ENCODE data around the gene COX7A2L. TPM values are rescaled to one million over a fixed set of nuclear protein-coding genes. Genes with fewer than 3 reads are reported as not detected.
"Not testable (repeated sequence)": the region's sequence is repeated elsewhere in the genome, so short reads cannot be mapped to it uniquely, and the experiment has no call there.

COX7A2L gene
- 151 TPM for polyA plus RNA-seq (2013)

GRCh38 chr2:42360890-42361727 lies at the start of gene COX7A2L:
TSS of gene COX7A2L (minus strand) at chr2:42361217. CDS start at chr2:42361161, 56 bp downstream.
- peak within 1 kb of the TSS; percentile 92 to 99 (median 96) for H3K4me3 ChIP-seq (ENCODE audit: control insufficient read depth in 1 of 7, extremely low read depth in 1 of 7, insufficient read depth in 4 of 7, low read depth in 2 of 7, low read length in 6 of 7)
- H3K27me3 ChIP-seq (replicated peaks in 2 of 5; ENCODE audit: control insufficient read depth in 4 of 5, insufficient read depth in 5 of 5, low read length in 4 of 5), result peaks cover 0 to 2% (median 0%) of the 10 kb centered on the region in 5 experiments
- ChIA-PET POLR2A (interaction anchor here (0.6 kb wide), 1 partner anchor 22 kb away, joined by 3 read pairs; no protein-coding TSS in a partner anchor), CTCF (interaction anchor here (1.0 kb wide), 1 partner anchor 323 kb away, joined by 3 read pairs; no protein-coding TSS in a partner anchor)
- H3K36me3 ChIP-seq (ENCODE audit: control insufficient read depth in 4 of 4, insufficient read depth in 4 of 4, low read length in 3 of 4), result peaks cover 0 to 2% (median under 1%) of the 10 kb centered on the region in 4 experiments
- peak; percentile 96 for DNase-seq
- H3K27ac ChIP-seq (ENCODE audit: insufficient read depth in 1 of 2, low read depth in 1 of 2, low read length in 2 of 2, poor library complexity in 1 of 2, severe bottlenecking in 2 of 2), result peak within 1 kb of the TSS; percentile 91 to 96
- peaks cover 22 to 31% (median 26%) of the 10 kb centered on the region in 4 experiments for H3K4me1 ChIP-seq (ENCODE audit: control extremely low read depth in 1 of 4, control insufficient read depth in 4 of 4, insufficient read depth in 4 of 4, low read length in 3 of 4)
- H3K9me3 ChIP-seq (ENCODE audit: control extremely low read depth in 1 of 5, control insufficient read depth in 4 of 5, insufficient read depth in 2 of 5, low read depth in 1 of 5, low read length in 4 of 5), result no peaks in the 10 kb centered on the region
- under 1% methylated on average over 59 of the region's 61 CpGs for WGBS (ENCODE audit: insufficient coverage)

- Histone ChIP-seq H3K4me3 (ENCODE audit: control insufficient read depth in 1 of 7, extremely low read depth in 1 of 7, insufficient read depth in 4 of 7, low read depth in 2 of 7, low read length in 6 of 7) (no peak overlapping the region), H3K27ac (ENCODE audit: insufficient read depth in 1 of 2, low read depth in 1 of 2, low read length in 2 of 2, poor library complexity in 1 of 2, severe bottlenecking in 2 of 2) (no peak overlapping the region), H3K27me3 (replicated peaks in 2 of 5; ENCODE audit: control insufficient read depth in 4 of 5, insufficient read depth in 5 of 5, low read length in 4 of 5) (no peaks in the 10 kb centered on the region), H3K9me3 (ENCODE audit: control extremely low read depth in 1 of 5, control insufficient read depth in 4 of 5, insufficient read depth in 2 of 5, low read depth in 1 of 5, low read length in 4 of 5) (no peaks in the 10 kb centered on the region), H3K4me1 (ENCODE audit: control extremely low read depth in 1 of 4, control insufficient read depth in 4 of 4, insufficient read depth in 4 of 4, low read length in 3 of 4) (no peaks in the 10 kb centered on the region), H3K36me3 (ENCODE audit: control insufficient read depth in 4 of 4, insufficient read depth in 4 of 4, low read length in 3 of 4) (no peaks in the 10 kb centered on the region)
- CTCF ChIA-PET, result no interaction called here
- 99% methylated on average over 8 of the region's 8 CpGs for WGBS (ENCODE audit: insufficient coverage)
- POLR2A ChIA-PET, result no interaction called here
- no peak for DNase-seq
Observed at GRCh38 chr2:42408009-42408408, 47.0 kb upstream of the COX7A2L start.

- Histone ChIP-seq H3K36me3 (ENCODE audit: control insufficient read depth in 4 of 4, insufficient read depth in 4 of 4, low read length in 3 of 4) (no peaks in the 10 kb centered on the region), H3K27ac (ENCODE audit: insufficient read depth in 1 of 2, low read depth in 1 of 2, low read length in 2 of 2, poor library complexity in 1 of 2, severe bottlenecking in 2 of 2) (no peak overlapping the region), H3K9me3 (ENCODE audit: control extremely low read depth in 1 of 5, control insufficient read depth in 4 of 5, insufficient read depth in 2 of 5, low read depth in 1 of 5, low read length in 4 of 5) (no peaks in the 10 kb centered on the region), H3K4me1 (ENCODE audit: control extremely low read depth in 1 of 4, control insufficient read depth in 4 of 4, insufficient read depth in 4 of 4, low read length in 3 of 4) (no peaks in the 10 kb centered on the region), H3K27me3 (replicated peaks in 2 of 5; ENCODE audit: control insufficient read depth in 4 of 5, insufficient read depth in 5 of 5, low read length in 4 of 5) (no peaks in the 10 kb centered on the region), H3K4me3 (ENCODE audit: control insufficient read depth in 1 of 7, extremely low read depth in 1 of 7, insufficient read depth in 4 of 7, low read depth in 2 of 7, low read length in 6 of 7) (no peak overlapping the region)
- ChIA-PET POLR2A (no interaction called here), CTCF (interaction anchor here (0.7 kb wide), 1 partner anchor 522 kb away, joined by 3 read pairs; no protein-coding TSS in a partner anchor)
- no peak for DNase-seq
- 97% methylated on average over 4 of the region's 6 CpGs for WGBS (ENCODE audit: insufficient coverage)
Observed at GRCh38 chr2:42407476-42407875, 46.5 kb upstream of the COX7A2L start.

GRCh38 chr2:42404676-42405075 lies 43.7 kb upstream of the COX7A2L start:
- Histone ChIP-seq H3K27me3 (replicated peaks in 2 of 5; ENCODE audit: control insufficient read depth in 4 of 5, insufficient read depth in 5 of 5, low read length in 4 of 5) (no peaks in the 10 kb centered on the region), H3K27ac (ENCODE audit: insufficient read depth in 1 of 2, low read depth in 1 of 2, low read length in 2 of 2, poor library complexity in 1 of 2, severe bottlenecking in 2 of 2) (no peak overlapping the region), H3K4me1 (ENCODE audit: control extremely low read depth in 1 of 4, control insufficient read depth in 4 of 4, insufficient read depth in 4 of 4, low read length in 3 of 4) (no peaks in the 10 kb centered on the region), H3K36me3 (ENCODE audit: control insufficient read depth in 4 of 4, insufficient read depth in 4 of 4, low read length in 3 of 4) (no peaks in the 10 kb centered on the region), H3K4me3 (ENCODE audit: control insufficient read depth in 1 of 7, extremely low read depth in 1 of 7, insufficient read depth in 4 of 7, low read depth in 2 of 7, low read length in 6 of 7) (no peak overlapping the region), H3K9me3 (ENCODE audit: control extremely low read depth in 1 of 5, control insufficient read depth in 4 of 5, insufficient read depth in 2 of 5, low read depth in 1 of 5, low read length in 4 of 5) (peaks cover 0 to 6% (median 3%) of the 10 kb centered on the region in 5 experiments)
- ChIA-PET POLR2A (interaction anchor here (1.0 kb wide), 1 partner anchor 8 kb away, joined by 3 read pairs; no protein-coding TSS in a partner anchor), CTCF (no interaction called here)
- 89% methylated on average over 2 of the region's 4 CpGs for WGBS (ENCODE audit: insufficient coverage)
- no peak for DNase-seq

- ChIA-PET CTCF (no interaction called here), POLR2A (no interaction called here)
Observed at GRCh38 chr2:42401773-42402172, 40.8 kb upstream of the COX7A2L start.

GRCh38 chr2:42398052-42398451 lies 37.0 kb upstream of the COX7A2L start:
- DNase-seq; H3K4me1 ChIP-seq (ENCODE audit: control extremely low read depth in 1 of 4, control insufficient read depth in 4 of 4, insufficient read depth in 4 of 4, low read length in 3 of 4); H3K36me3 ChIP-seq (ENCODE audit: control insufficient read depth in 4 of 4, insufficient read depth in 4 of 4, low read length in 3 of 4); H3K9me3 ChIP-seq (ENCODE audit: control extremely low read depth in 1 of 5, control insufficient read depth in 4 of 5, insufficient read depth in 2 of 5, low read depth in 1 of 5, low read length in 4 of 5); H3K27ac ChIP-seq (ENCODE audit: insufficient read depth in 1 of 2, low read depth in 1 of 2, low read length in 2 of 2, poor library complexity in 1 of 2, severe bottlenecking in 2 of 2); CTCF ChIA-PET; H3K4me3 ChIP-seq (ENCODE audit: control insufficient read depth in 1 of 7, extremely low read depth in 1 of 7, insufficient read depth in 4 of 7, low read depth in 2 of 7, low read length in 6 of 7); POLR2A ChIA-PET; H3K27me3 ChIP-seq (replicated peaks in 2 of 5; ENCODE audit: control insufficient read depth in 4 of 5, insufficient read depth in 5 of 5, low read length in 4 of 5): not testable (repeated sequence)
- 95% methylated on average over 3 of the region's 11 CpGs for WGBS (ENCODE audit: insufficient coverage)

More at GRCh38 chr2:42401773-42402172, 40.8 kb upstream of the COX7A2L start:
- no peak overlapping the region for H3K4me3 ChIP-seq (ENCODE audit: control insufficient read depth in 1 of 7, extremely low read depth in 1 of 7, insufficient read depth in 4 of 7, low read depth in 2 of 7, low read length in 6 of 7)
- no peaks in the 10 kb centered on the region for H3K27me3 ChIP-seq (replicated peaks in 2 of 5; ENCODE audit: control insufficient read depth in 4 of 5, insufficient read depth in 5 of 5, low read length in 4 of 5)
- whole genome bisulfite sequencing (ENCODE audit: insufficient coverage), result 100% methylated on average over 3 of the region's 6 CpGs
- H3K27ac ChIP-seq (ENCODE audit: insufficient read depth in 1 of 2, low read depth in 1 of 2, low read length in 2 of 2, poor library complexity in 1 of 2, severe bottlenecking in 2 of 2), result no peak overlapping the region
- H3K9me3 ChIP-seq (ENCODE audit: control extremely low read depth in 1 of 5, control insufficient read depth in 4 of 5, insufficient read depth in 2 of 5, low read depth in 1 of 5, low read length in 4 of 5), result peaks cover 0 to 6% (median 3%) of the 10 kb centered on the region in 5 experiments
- no peaks in the 10 kb centered on the region for H3K36me3 ChIP-seq (ENCODE audit: control insufficient read depth in 4 of 4, insufficient read depth in 4 of 4, low read length in 3 of 4)
- DNase-seq, result no peak
- H3K4me1 ChIP-seq (ENCODE audit: control extremely low read depth in 1 of 4, control insufficient read depth in 4 of 4, insufficient read depth in 4 of 4, low read length in 3 of 4), result no peaks in the 10 kb centered on the region

GRCh38 chr2:42393320-42393719 lies 32.3 kb upstream of the COX7A2L start:
- H3K27ac ChIP-seq (ENCODE audit: insufficient read depth in 1 of 2, low read depth in 1 of 2, low read length in 2 of 2, poor library complexity in 1 of 2, severe bottlenecking in 2 of 2); H3K9me3 ChIP-seq (ENCODE audit: control extremely low read depth in 1 of 5, control insufficient read depth in 4 of 5, insufficient read depth in 2 of 5, low read depth in 1 of 5, low read length in 4 of 5); H3K4me1 ChIP-seq (ENCODE audit: control extremely low read depth in 1 of 4, control insufficient read depth in 4 of 4, insufficient read depth in 4 of 4, low read length in 3 of 4); H3K27me3 ChIP-seq (replicated peaks in 2 of 5; ENCODE audit: control insufficient read depth in 4 of 5, insufficient read depth in 5 of 5, low read length in 4 of 5); POLR2A ChIA-PET; H3K36me3 ChIP-seq (ENCODE audit: control insufficient read depth in 4 of 4, insufficient read depth in 4 of 4, low read length in 3 of 4); DNase-seq; H3K4me3 ChIP-seq (ENCODE audit: control insufficient read depth in 1 of 7, extremely low read depth in 1 of 7, insufficient read depth in 4 of 7, low read depth in 2 of 7, low read length in 6 of 7): not testable (repeated sequence)
- CTCF ChIA-PET, result interaction anchor here (1.5 kb wide), 1 partner anchor 9 kb away, joined by 4 read pairs; no protein-coding TSS in a partner anchor
- WGBS (ENCODE audit: insufficient coverage), result 93% methylated on average over 3 of the region's 3 CpGs
